ENCODE results near the gene DUSP7.

The DUSP7 gene

DNA sequence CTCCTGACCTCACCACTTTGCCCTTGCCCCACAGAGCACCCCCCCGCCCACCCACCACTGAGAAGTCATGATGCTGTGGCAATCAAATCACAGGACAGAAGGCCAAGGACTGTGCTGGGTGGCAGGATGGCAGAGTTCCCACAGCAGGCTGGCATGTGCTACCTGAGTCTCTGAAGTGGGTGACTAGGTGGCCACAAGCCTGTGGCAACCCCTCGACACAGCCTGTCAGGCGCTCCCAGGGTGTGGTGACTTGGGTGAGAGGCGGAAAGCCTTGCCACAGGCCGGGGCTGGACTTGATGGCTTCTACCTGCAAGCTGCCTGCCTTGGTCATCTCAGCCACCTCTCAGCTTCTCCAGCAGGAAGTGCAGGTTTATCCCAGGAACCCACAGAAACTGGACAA lies 15.6 kb upstream of the DUSP7 start (continued):
- TF ChIP-seq, protein P1, sequence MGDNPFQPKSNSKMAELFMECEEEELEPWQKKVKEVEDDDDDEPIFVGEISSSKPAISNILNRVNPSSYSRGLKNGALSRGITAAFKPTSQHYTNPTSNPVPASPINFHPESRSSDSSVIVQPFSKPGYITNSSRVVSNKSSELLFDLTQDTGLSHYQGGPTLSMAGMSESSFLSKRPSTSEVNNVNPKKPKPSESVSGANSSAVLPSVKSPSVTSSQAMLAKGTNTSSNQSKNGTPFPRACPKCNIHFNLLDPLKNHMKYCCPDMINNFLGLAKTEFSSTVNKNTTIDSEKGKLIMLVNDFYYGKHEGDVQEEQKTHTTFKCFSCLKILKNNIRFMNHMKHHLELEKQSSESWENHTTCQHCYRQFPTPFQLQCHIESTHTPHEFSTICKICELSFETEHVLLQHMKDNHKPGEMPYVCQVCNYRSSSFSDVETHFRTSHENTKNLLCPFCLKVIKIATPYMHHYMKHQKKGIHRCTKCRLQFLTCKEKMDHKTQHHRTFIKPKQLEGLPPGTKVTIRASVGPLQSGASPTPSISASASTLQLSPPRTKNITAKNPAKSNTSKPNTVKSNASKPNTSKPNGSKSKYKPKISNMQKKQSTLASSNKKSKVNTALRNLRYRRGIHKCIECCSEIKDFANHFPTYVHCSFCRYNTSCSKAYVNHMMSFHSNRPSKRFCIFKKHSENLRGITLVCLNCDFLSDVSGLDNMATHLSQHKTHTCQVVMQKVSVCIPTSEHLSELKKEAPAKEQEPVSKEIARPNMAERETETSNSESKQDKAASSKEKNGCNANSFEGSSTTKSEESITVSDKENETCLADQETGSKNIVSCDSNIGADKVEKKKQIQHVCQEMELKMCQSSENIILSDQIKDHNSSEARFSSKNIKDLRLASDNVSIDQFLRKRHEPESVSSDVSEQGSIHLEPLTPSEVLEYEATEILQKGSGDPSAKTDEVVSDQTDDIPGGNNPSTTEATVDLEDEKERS (tag by site-specific recombination; IDR thresholded peaks at IDR 0.05): no peak
- no peak for TF ChIP-seq ZNF792 (tag by site-specific recombination; IDR thresholded peaks at IDR 0.05)
- TF ChIP-seq ZNF214 (tag by site-specific recombination; IDR thresholded peaks at IDR 0.05; ENCODE audit: borderline replicate concordance): no peak

DNA sequence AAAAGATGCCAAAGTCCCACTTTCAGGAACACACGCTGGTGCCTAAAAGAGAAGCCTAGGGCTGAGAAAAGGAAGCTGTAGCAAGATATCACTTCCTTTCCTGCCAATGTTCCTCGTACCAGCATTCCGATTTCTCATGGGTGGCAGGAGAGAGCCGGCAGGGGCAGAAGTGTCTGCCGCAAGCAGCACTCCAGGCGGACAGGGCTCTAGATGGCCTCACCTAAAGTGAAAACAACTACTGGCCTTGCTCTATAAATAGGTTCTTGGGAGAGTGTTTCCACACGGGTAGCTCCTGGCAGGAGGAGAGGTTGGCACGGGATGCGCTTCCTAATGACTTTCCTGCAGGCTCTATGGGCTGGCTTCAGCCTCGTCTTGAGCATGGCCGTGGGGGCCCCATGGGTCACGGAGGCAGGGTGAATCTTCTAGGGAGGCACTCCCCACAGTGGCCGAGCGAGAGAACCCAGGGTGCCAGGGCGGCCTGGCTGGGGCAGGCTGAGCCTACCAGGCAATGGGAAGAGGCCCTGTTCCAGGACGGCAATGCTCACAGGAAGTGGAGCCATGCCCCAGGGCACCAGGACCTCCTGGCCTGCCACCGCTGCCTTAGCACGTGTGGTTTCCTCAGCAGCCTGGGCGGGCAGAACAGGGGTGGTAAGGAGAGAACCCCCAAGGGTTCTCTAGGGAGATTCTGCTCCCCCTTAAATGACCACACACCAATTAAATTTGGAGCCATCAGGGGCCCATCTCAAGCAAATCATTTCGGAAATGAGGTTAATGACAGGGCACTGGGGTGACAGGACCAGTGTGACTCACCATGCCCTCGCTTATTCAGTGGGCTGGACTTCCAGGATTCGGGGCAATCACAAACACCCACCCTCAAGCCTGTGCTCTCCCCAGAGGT lies 14.6 kb upstream of the DUSP7 start:
- POLR2A ChIA-PET: no interaction called here
- TF ChIP-seq, protein P2, sequence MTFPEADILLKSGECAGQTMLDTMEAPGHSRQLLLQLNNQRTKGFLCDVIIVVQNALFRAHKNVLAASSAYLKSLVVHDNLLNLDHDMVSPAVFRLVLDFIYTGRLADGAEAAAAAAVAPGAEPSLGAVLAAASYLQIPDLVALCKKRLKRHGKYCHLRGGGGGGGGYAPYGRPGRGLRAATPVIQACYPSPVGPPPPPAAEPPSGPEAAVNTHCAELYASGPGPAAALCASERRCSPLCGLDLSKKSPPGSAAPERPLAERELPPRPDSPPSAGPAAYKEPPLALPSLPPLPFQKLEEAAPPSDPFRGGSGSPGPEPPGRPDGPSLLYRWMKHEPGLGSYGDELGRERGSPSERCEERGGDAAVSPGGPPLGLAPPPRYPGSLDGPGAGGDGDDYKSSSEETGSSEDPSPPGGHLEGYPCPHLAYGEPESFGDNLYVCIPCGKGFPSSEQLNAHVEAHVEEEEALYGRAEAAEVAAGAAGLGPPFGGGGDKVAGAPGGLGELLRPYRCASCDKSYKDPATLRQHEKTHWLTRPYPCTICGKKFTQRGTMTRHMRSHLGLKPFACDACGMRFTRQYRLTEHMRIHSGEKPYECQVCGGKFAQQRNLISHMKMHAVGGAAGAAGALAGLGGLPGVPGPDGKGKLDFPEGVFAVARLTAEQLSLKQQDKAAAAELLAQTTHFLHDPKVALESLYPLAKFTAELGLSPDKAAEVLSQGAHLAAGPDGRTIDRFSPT (tag by site-specific recombination; IDR thresholded peaks at IDR 0.05): no peak
- TF ChIP-seq ZFP3 (tag by site-specific recombination; IDR thresholded peaks at IDR 0.05; ENCODE audit: low read depth): no peak
- no peak for TF ChIP-seq ZNF311 (tag by site-specific recombination; IDR thresholded peaks at IDR 0.05; ENCODE audit: borderline replicate concordance)
- no peak for TF ChIP-seq GLIS2 (tag by site-specific recombination; IDR thresholded peaks at IDR 0.05)
- no peak for TF ChIP-seq ZNF777 (tag by site-specific recombination; IDR thresholded peaks at IDR 0.05; ENCODE audit: borderline replicate concordance)
- TF ChIP-seq ZNF48 (tag by site-specific recombination; IDR thresholded peaks at IDR 0.05): no peak
- TF ChIP-seq, protein P3, sequence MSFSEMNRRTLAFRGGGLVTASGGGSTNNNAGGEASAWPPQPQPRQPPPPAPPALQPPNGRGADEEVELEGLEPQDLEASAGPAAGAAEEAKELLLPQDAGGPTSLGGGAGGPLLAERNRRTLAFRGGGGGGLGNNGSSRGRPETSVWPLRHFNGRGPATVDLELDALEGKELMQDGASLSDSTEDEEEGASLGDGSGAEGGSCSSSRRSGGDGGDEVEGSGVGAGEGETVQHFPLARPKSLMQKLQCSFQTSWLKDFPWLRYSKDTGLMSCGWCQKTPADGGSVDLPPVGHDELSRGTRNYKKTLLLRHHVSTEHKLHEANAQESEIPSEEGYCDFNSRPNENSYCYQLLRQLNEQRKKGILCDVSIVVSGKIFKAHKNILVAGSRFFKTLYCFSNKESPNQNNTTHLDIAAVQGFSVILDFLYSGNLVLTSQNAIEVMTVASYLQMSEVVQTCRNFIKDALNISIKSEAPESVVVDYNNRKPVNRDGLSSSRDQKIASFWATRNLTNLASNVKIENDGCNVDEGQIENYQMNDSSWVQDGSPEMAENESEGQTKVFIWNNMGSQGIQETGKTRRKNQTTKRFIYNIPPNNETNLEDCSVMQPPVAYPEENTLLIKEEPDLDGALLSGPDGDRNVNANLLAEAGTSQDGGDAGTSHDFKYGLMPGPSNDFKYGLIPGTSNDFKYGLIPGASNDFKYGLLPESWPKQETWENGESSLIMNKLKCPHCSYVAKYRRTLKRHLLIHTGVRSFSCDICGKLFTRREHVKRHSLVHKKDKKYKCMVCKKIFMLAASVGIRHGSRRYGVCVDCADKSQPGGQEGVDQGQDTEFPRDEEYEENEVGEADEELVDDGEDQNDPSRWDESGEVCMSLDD (tag by site-specific recombination; IDR thresholded peaks at IDR 0.05): no peak
- no peak for TF ChIP-seq ZNF175 (tag by site-specific recombination; IDR thresholded peaks at IDR 0.05)
- no peak for TF ChIP-seq ZNF529 (tag by site-specific recombination; IDR thresholded peaks at IDR 0.05; ENCODE audit: insufficient replicate concordance)
- no peak for TF ChIP-seq ZNF214 (tag by site-specific recombination; IDR thresholded peaks at IDR 0.05; ENCODE audit: borderline replicate concordance)
- TF ChIP-seq ZNF324 (tag by site-specific recombination; IDR thresholded peaks at IDR 0.05): no peak
- no peak for TF ChIP-seq TRIM28 (IDR thresholded peaks at IDR 0.05; ENCODE audit: borderline replicate concordance, low read length)
- no peak overlapping the region for H3K27ac ChIP-seq (ENCODE audit: extremely low read depth, low read depth, low read length)

More for the DNA sequence above, 14.6 kb upstream of the DUSP7 start:
- Histone ChIP-seq H3K9me3 (ENCODE audit: control insufficient read depth, insufficient read depth, low read depth, low read length) (no peaks in the 10 kb centered on the region), H3K4me1 (ENCODE audit: control insufficient read depth, insufficient read depth, low read length) (no peaks in the 10 kb centered on the region), H3K36me3 (ENCODE audit: control insufficient read depth in 2 of 2, insufficient read depth in 1 of 2, low read length in 2 of 2) (peaks cover 0 to 25% of the 10 kb centered on the region in 2 experiments; a peak in 1 of 3 replicates), H3K4me3 (ENCODE audit: low read depth, low read length) (no peak overlapping the region)
- CTCF ChIA-PET: interaction anchor here (0.7 kb wide), 1 partner anchor 72 kb away, joined by 3 read pairs; no protein-coding TSS in a partner anchor

All from HEK293 (cell line).